ENCODE data around the gene HBZ. TPM values are rescaled to one million over a fixed set of nuclear protein-coding genes. Genes with fewer than 3 reads are reported as not detected.

Gene HBZ
- total and polyA plus RNA-seq, 4 donors, result 1.1 to 5.0 (median 2.4) TPM

- Histone ChIP-seq H3K4me3 (ENCODE audit: low read depth, low read length) (no peak overlapping the region), H3K9me3 (ENCODE audit: control insufficient read depth, insufficient read depth, low read length) (no peaks in the 10 kb centered on the region), H3K27me3 (ENCODE audit: control insufficient read depth, insufficient read depth, low read length) (peaks cover 24% of the 10 kb centered on the region), H3K4me1 (ENCODE audit: control insufficient read depth, insufficient read depth, low read length) (peaks cover 19% of the 10 kb centered on the region), H3K36me3 (ENCODE audit: control insufficient read depth, insufficient read depth, low read length) (peaks cover 32% of the 10 kb centered on the region), H3K27ac (ENCODE audit: low read depth, low read length) (no peak overlapping the region)
- DNase-seq (ENCODE audit: low read depth in 4 of 6, low spot score in 6 of 6), result no peak
- WGBS (ENCODE audit: insufficient coverage), result 89% methylated on average over 7 of the region's 7 CpGs
These were observed 30.6 kb downstream of the HBZ start for GRCh38 chr16:183005-183404.

GRCh38 chr16:185213-185612 lies 32.8 kb downstream of the HBZ start:
- Histone ChIP-seq H3K27ac (ENCODE audit: low read depth, low read length) (no peak overlapping the region), H3K4me1 (ENCODE audit: control insufficient read depth, insufficient read depth, low read length) (peaks cover 14% of the 10 kb centered on the region), H3K36me3 (ENCODE audit: control insufficient read depth, insufficient read depth, low read length) (peaks cover 55% of the 10 kb centered on the region), H3K27me3 (ENCODE audit: control insufficient read depth, insufficient read depth, low read length) (peaks cover 5% of the 10 kb centered on the region), H3K4me3 (ENCODE audit: low read depth, low read length) (no peak overlapping the region), H3K9me3 (ENCODE audit: control insufficient read depth, insufficient read depth, low read length) (no peaks in the 10 kb centered on the region)
- 86% methylated on average over 12 of the region's 13 CpGs for WGBS (ENCODE audit: insufficient coverage)
- no peak for DNase-seq (ENCODE audit: low read depth in 4 of 6, low spot score in 6 of 6)

GRCh38 chr16:185691-186090 lies 33.2 kb downstream of the HBZ start:
- peaks cover 11% of the 10 kb centered on the region for H3K4me1 ChIP-seq (ENCODE audit: control insufficient read depth, insufficient read depth, low read length)
- H3K4me3 ChIP-seq (ENCODE audit: low read depth, low read length), result no peak overlapping the region
- H3K27ac ChIP-seq (ENCODE audit: low read depth, low read length), result no peak overlapping the region
- H3K9me3 ChIP-seq (ENCODE audit: control insufficient read depth, insufficient read depth, low read length), result no peaks in the 10 kb centered on the region
- H3K36me3 ChIP-seq (ENCODE audit: control insufficient read depth, insufficient read depth, low read length), result peaks cover 59% of the 10 kb centered on the region
- 100% methylated on average over 1 of the region's 11 CpGs for WGBS (ENCODE audit: insufficient coverage)
- no peak for DNase-seq (ENCODE audit: low read depth in 4 of 6, low spot score in 6 of 6)
- peaks cover 5% of the 10 kb centered on the region for H3K27me3 ChIP-seq (ENCODE audit: control insufficient read depth, insufficient read depth, low read length)

- no peaks in the 10 kb centered on the region for H3K4me1 ChIP-seq (ENCODE audit: control insufficient read depth, insufficient read depth, low read length)
- H3K9me3 ChIP-seq (ENCODE audit: control insufficient read depth, insufficient read depth, low read length), result no peaks in the 10 kb centered on the region
- H3K27ac ChIP-seq (ENCODE audit: low read depth, low read length), result no peak overlapping the region
- DNase-seq (ENCODE audit: low read depth in 4 of 6, low spot score in 6 of 6), result no peak
- no peak overlapping the region for H3K4me3 ChIP-seq (ENCODE audit: low read depth, low read length)
- H3K27me3 ChIP-seq (ENCODE audit: control insufficient read depth, insufficient read depth, low read length), result no peaks in the 10 kb centered on the region
- 100% methylated on average over 7 of the region's 8 CpGs for WGBS (ENCODE audit: insufficient coverage)
- peaks cover 76% of the 10 kb centered on the region for H3K36me3 ChIP-seq (ENCODE audit: control insufficient read depth, insufficient read depth, low read length)
These were observed 34.9 kb downstream of the HBZ start for GRCh38 chr16:187330-187729.

GRCh38 chr16:188674-189073 lies 36.2 kb downstream of the HBZ start:
- H3K27ac ChIP-seq (ENCODE audit: low read depth, low read length), result no peak overlapping the region
- H3K27me3 ChIP-seq (ENCODE audit: control insufficient read depth, insufficient read depth, low read length), result no peaks in the 10 kb centered on the region
- no peak for DNase-seq (ENCODE audit: low read depth in 4 of 6, low spot score in 6 of 6)
- no peaks in the 10 kb centered on the region for H3K9me3 ChIP-seq (ENCODE audit: control insufficient read depth, insufficient read depth, low read length)
- H3K4me1 ChIP-seq (ENCODE audit: control insufficient read depth, insufficient read depth, low read length), result no peaks in the 10 kb centered on the region
- no peak overlapping the region for H3K4me3 ChIP-seq (ENCODE audit: low read depth, low read length)
- WGBS (ENCODE audit: insufficient coverage), result 87% methylated on average over 5 of the region's 8 CpGs
- H3K36me3 ChIP-seq (ENCODE audit: control insufficient read depth, insufficient read depth, low read length), result peaks cover 86% of the 10 kb centered on the region

- H3K9me3 ChIP-seq (ENCODE audit: control insufficient read depth, insufficient read depth, low read length), result no peaks in the 10 kb centered on the region
- no peaks in the 10 kb centered on the region for H3K27me3 ChIP-seq (ENCODE audit: control insufficient read depth, insufficient read depth, low read length)
- H3K4me3 ChIP-seq (ENCODE audit: low read depth, low read length), result no peak overlapping the region
- 96% methylated on average over 34 of the region's 34 CpGs for WGBS (ENCODE audit: insufficient coverage)
- no peak overlapping the region for H3K27ac ChIP-seq (ENCODE audit: low read depth, low read length)
- no peaks in the 10 kb centered on the region for H3K4me1 ChIP-seq (ENCODE audit: control insufficient read depth, insufficient read depth, low read length)
- DNase-seq (ENCODE audit: low read depth in 4 of 6, low spot score in 6 of 6), result no peak
- H3K36me3 ChIP-seq (ENCODE audit: control insufficient read depth, insufficient read depth, low read length), result peaks cover 88% of the 10 kb centered on the region
These were observed 37.3 kb downstream of the HBZ start for GRCh38 chr16:189604-190186.

GRCh38 chr16:191831-192230 lies 39.4 kb downstream of the HBZ start:
- Histone ChIP-seq H3K36me3 (ENCODE audit: control insufficient read depth, insufficient read depth, low read length) (peaks cover 97% of the 10 kb centered on the region), H3K9me3 (ENCODE audit: control insufficient read depth, insufficient read depth, low read length) (no peaks in the 10 kb centered on the region), H3K4me3 (ENCODE audit: low read depth, low read length) (no peak overlapping the region), H3K4me1 (ENCODE audit: control insufficient read depth, insufficient read depth, low read length) (no peaks in the 10 kb centered on the region), H3K27me3 (ENCODE audit: control insufficient read depth, insufficient read depth, low read length) (no peaks in the 10 kb centered on the region), H3K27ac (ENCODE audit: low read depth, low read length) (no peak overlapping the region)
- WGBS (ENCODE audit: insufficient coverage), result 91% methylated on average over 3 of the region's 4 CpGs
- no peak for DNase-seq (ENCODE audit: low read depth in 4 of 6, low spot score in 6 of 6)

- Histone ChIP-seq H3K4me1 (ENCODE audit: control insufficient read depth, insufficient read depth, low read length) (no peaks in the 10 kb centered on the region), H3K27ac (ENCODE audit: low read depth, low read length) (no peak overlapping the region), H3K36me3 (ENCODE audit: control insufficient read depth, insufficient read depth, low read length) (peaks cover 98% of the 10 kb centered on the region), H3K27me3 (ENCODE audit: control insufficient read depth, insufficient read depth, low read length) (no peaks in the 10 kb centered on the region), H3K9me3 (ENCODE audit: control insufficient read depth, insufficient read depth, low read length) (no peaks in the 10 kb centered on the region), H3K4me3 (ENCODE audit: low read depth, low read length) (no peak overlapping the region)
- WGBS (ENCODE audit: insufficient coverage), result 98% methylated on average over 7 of the region's 11 CpGs
- no peak for DNase-seq (ENCODE audit: low read depth in 4 of 6, low spot score in 6 of 6)
These were observed 40.2 kb downstream of the HBZ start for GRCh38 chr16:192686-193085.

- Histone ChIP-seq H3K9me3 (ENCODE audit: control insufficient read depth, insufficient read depth, low read length) (no peaks in the 10 kb centered on the region), H3K27me3 (ENCODE audit: control insufficient read depth, insufficient read depth, low read length) (no peaks in the 10 kb centered on the region), H3K36me3 (ENCODE audit: control insufficient read depth, insufficient read depth, low read length) (peaks cover 97% of the 10 kb centered on the region), H3K4me3 (ENCODE audit: low read depth, low read length) (no peak overlapping the region), H3K4me1 (ENCODE audit: control insufficient read depth, insufficient read depth, low read length) (no peaks in the 10 kb centered on the region), H3K27ac (ENCODE audit: low read depth, low read length) (no peak overlapping the region)
- no peak for DNase-seq (ENCODE audit: low read depth in 4 of 6, low spot score in 6 of 6)
- WGBS (ENCODE audit: insufficient coverage), result 90% methylated on average over 14 of the region's 15 CpGs
These were observed 41.0 kb downstream of the HBZ start for GRCh38 chr16:193441-193840.

GRCh38 chr16:194516-194915 lies 42.1 kb downstream of the HBZ start:
- Histone ChIP-seq H3K36me3 (ENCODE audit: control insufficient read depth, insufficient read depth, low read length) (peaks cover 97% of the 10 kb centered on the region), H3K4me1 (ENCODE audit: control insufficient read depth, insufficient read depth, low read length) (no peaks in the 10 kb centered on the region), H3K27ac (ENCODE audit: low read depth, low read length) (no peak overlapping the region), H3K27me3 (ENCODE audit: control insufficient read depth, insufficient read depth, low read length) (no peaks in the 10 kb centered on the region), H3K9me3 (ENCODE audit: control insufficient read depth, insufficient read depth, low read length) (no peaks in the 10 kb centered on the region), H3K4me3 (ENCODE audit: low read depth, low read length) (no peak overlapping the region)
- WGBS (ENCODE audit: insufficient coverage), result 100% methylated on average over 4 of the region's 6 CpGs
- no peak for DNase-seq (ENCODE audit: low read depth in 4 of 6, low spot score in 6 of 6)

Measured in spinal cord (tissue), 10 donors.